ENCODE data around the gene CGNL1.

The CGNL1 gene

GRCh38 chr15:57476533-57476975 is 100.2 kb downstream of the CGNL1 start:
- Histone ChIP-seq H2AFZ (ENCODE audit: low read depth, low read length) (no peak overlapping the region), H4K91ac (ENCODE audit: low read length) (no peak overlapping the region), H2BK15ac (ENCODE audit: low read depth, poor library complexity, severe bottlenecking) (no peak overlapping the region), H2BK120ac (ENCODE audit: low read depth, low read length) (no peak overlapping the region), H3K36me3 (ENCODE audit: control insufficient read depth in 1 of 2, insufficient read depth in 2 of 2, low read depth in 1 of 2, low read length in 2 of 2) (peaks cover 0 to 12% of the 10 kb centered on the region in 2 experiments), H3K14ac (ENCODE audit: low read length in 2 of 2) (no peak overlapping the region), H3K79me1 (replicated peaks; ENCODE audit: low read length, poor library complexity, severe bottlenecking) (peaks cover 7% of the 10 kb centered on the region), H3K27ac (ENCODE audit: low read length, poor library complexity, severe bottlenecking) (peak overlapping the region; percentile 98), H2BK5ac (ENCODE audit: low read depth, low read length, poor library complexity, severe bottlenecking) (peak overlapping the region; percentile 20), H3K9ac (ENCODE audit: low read length) (peak overlapping the region; percentile 35), H3K9me3 (ENCODE audit: control insufficient read depth, low read length) (no peaks in the 10 kb centered on the region), H3K4me2 (ENCODE audit: low read length, poor library complexity, severe bottlenecking) (no peak overlapping the region), H3K4me3 (ENCODE audit: insufficient read depth in 1 of 2, low read depth in 1 of 2, low read length in 2 of 2) (no peak overlapping the region), H2AK5ac (ENCODE audit: low read length, severe bottlenecking) (peak overlapping the region; percentile 63), H3K18ac (ENCODE audit: low read depth in 1 of 2, low read length in 2 of 2) (no peak overlapping the region), H3K27me3 (ENCODE audit: control insufficient read depth in 1 of 2, insufficient read depth in 1 of 2, low read length in 2 of 2) (no peaks in the 10 kb centered on the region), H4K8ac (ENCODE audit: low read length) (no peak overlapping the region), H3K23ac (ENCODE audit: low read length in 2 of 2) (no peak overlapping the region), H3K4ac (ENCODE audit: low read depth in 1 of 2, low read length in 2 of 2) (no peak overlapping the region), H2BK12ac (ENCODE audit: low read length in 2 of 2) (no peak overlapping the region), H3K4me1 (ENCODE audit: control insufficient read depth, insufficient read depth, low read depth, low read length) (peaks cover 31% of the 10 kb centered on the region)
- peak; percentile 70 for DNase-seq
- WGBS: 74% methylated on average over 4 of the region's 5 CpGs

GRCh38 chr15:57477736-57478522 is 101.6 kb downstream of the CGNL1 start:
- Histone ChIP-seq H3K4me2 (ENCODE audit: low read length, poor library complexity, severe bottlenecking) (no peak overlapping the region), H3K4ac (ENCODE audit: low read depth in 1 of 2, low read length in 2 of 2) (no peak overlapping the region), H3K27me3 (ENCODE audit: control insufficient read depth in 1 of 2, insufficient read depth in 1 of 2, low read length in 2 of 2) (no peaks in the 10 kb centered on the region), H2BK12ac (ENCODE audit: low read length in 2 of 2) (no peak overlapping the region), H4K8ac (ENCODE audit: low read length) (no peak overlapping the region), H3K9ac (ENCODE audit: low read length) (no peak overlapping the region), H2AFZ (ENCODE audit: low read depth, low read length) (no peak overlapping the region), H3K14ac (ENCODE audit: low read length in 2 of 2) (peak overlapping the region in 1 of 2 experiments; percentile 58), H3K4me3 (ENCODE audit: insufficient read depth in 1 of 2, low read depth in 1 of 2, low read length in 2 of 2) (no peak overlapping the region), H2BK120ac (ENCODE audit: low read depth, low read length) (no peak overlapping the region), H3K79me1 (replicated peaks; ENCODE audit: low read length, poor library complexity, severe bottlenecking) (peaks cover 5% of the 10 kb centered on the region), H3K36me3 (ENCODE audit: control insufficient read depth in 1 of 2, insufficient read depth in 2 of 2, low read depth in 1 of 2, low read length in 2 of 2) (peaks cover 0 to 12% of the 10 kb centered on the region in 2 experiments), H2BK15ac (ENCODE audit: low read depth, poor library complexity, severe bottlenecking) (no peak overlapping the region), H4K91ac (ENCODE audit: low read length) (no peak overlapping the region), H3K23ac (ENCODE audit: low read length in 2 of 2) (no peak overlapping the region), H3K18ac (ENCODE audit: low read depth in 1 of 2, low read length in 2 of 2) (peak overlapping the region; percentile 4 to 55), H3K4me1 (ENCODE audit: control insufficient read depth, insufficient read depth, low read depth, low read length) (peaks cover 28% of the 10 kb centered on the region), H2AK5ac (ENCODE audit: low read length, severe bottlenecking) (peak overlapping the region; percentile 63), H3K9me3 (ENCODE audit: control insufficient read depth, low read length) (no peaks in the 10 kb centered on the region), H3K27ac (ENCODE audit: low read length, poor library complexity, severe bottlenecking) (peak overlapping the region; percentile 98), H2BK5ac (ENCODE audit: low read depth, low read length, poor library complexity, severe bottlenecking) (peak overlapping the region; percentile 9)
- 46% methylated on average over 9 of the region's 9 CpGs for WGBS
- no peak for DNase-seq

GRCh38 chr15:57479005-57479404 is 102.7 kb downstream of the CGNL1 start:
- no peak overlapping the region for H3K4ac ChIP-seq (ENCODE audit: low read depth in 1 of 2, low read length in 2 of 2)
- H2BK12ac ChIP-seq (ENCODE audit: low read length in 2 of 2): no peak overlapping the region
- H2BK15ac ChIP-seq (ENCODE audit: low read depth, poor library complexity, severe bottlenecking): no peak overlapping the region
- no peak overlapping the region for H3K9ac ChIP-seq (ENCODE audit: low read length)
- H2AFZ ChIP-seq (ENCODE audit: low read depth, low read length): no peak overlapping the region
- no peak overlapping the region for H3K23ac ChIP-seq (ENCODE audit: low read length in 2 of 2)
- no peak overlapping the region for H4K8ac ChIP-seq (ENCODE audit: low read length)
- peaks cover 0 to 8% of the 10 kb centered on the region in 2 experiments for H3K36me3 ChIP-seq (ENCODE audit: control insufficient read depth in 1 of 2, insufficient read depth in 2 of 2, low read depth in 1 of 2, low read length in 2 of 2)
- no peak overlapping the region for H4K91ac ChIP-seq (ENCODE audit: low read length)
- WGBS: 57% methylated on average over 1 of the region's 1 CpG
- H3K9me3 ChIP-seq (ENCODE audit: control insufficient read depth, low read length): no peaks in the 10 kb centered on the region
- no peak overlapping the region for H2BK120ac ChIP-seq (ENCODE audit: low read depth, low read length)
- peaks cover 3% of the 10 kb centered on the region for H3K79me1 ChIP-seq (replicated peaks; ENCODE audit: low read length, poor library complexity, severe bottlenecking)
- no peak for DNase-seq
- no peak overlapping the region for H2BK5ac ChIP-seq (ENCODE audit: low read depth, low read length, poor library complexity, severe bottlenecking)
- H2AK5ac ChIP-seq (ENCODE audit: low read length, severe bottlenecking): peak overlapping the region; percentile 88
- peaks cover 28% of the 10 kb centered on the region for H3K4me1 ChIP-seq (ENCODE audit: control insufficient read depth, insufficient read depth, low read depth, low read length)
- no peak overlapping the region for H3K4me3 ChIP-seq (ENCODE audit: insufficient read depth in 1 of 2, low read depth in 1 of 2, low read length in 2 of 2)
- no peak overlapping the region for H3K4me2 ChIP-seq (ENCODE audit: low read length, poor library complexity, severe bottlenecking)
- H3K14ac ChIP-seq (ENCODE audit: low read length in 2 of 2): no peak overlapping the region
- H3K27me3 ChIP-seq (ENCODE audit: control insufficient read depth in 1 of 2, insufficient read depth in 1 of 2, low read length in 2 of 2): no peaks in the 10 kb centered on the region
- H3K18ac ChIP-seq (ENCODE audit: low read depth in 1 of 2, low read length in 2 of 2): no peak overlapping the region
- peak overlapping the region; percentile 71 for H3K27ac ChIP-seq (ENCODE audit: low read length, poor library complexity, severe bottlenecking)

GRCh38 chr15:57481038-57481705 is 104.9 kb downstream of the CGNL1 start:
- no peak overlapping the region for H4K91ac ChIP-seq (ENCODE audit: low read length)
- H2BK5ac ChIP-seq (ENCODE audit: low read depth, low read length, poor library complexity, severe bottlenecking): no peak overlapping the region
- H3K4me1 ChIP-seq (ENCODE audit: control insufficient read depth, insufficient read depth, low read depth, low read length): peaks cover 16% of the 10 kb centered on the region
- H3K4me2 ChIP-seq (ENCODE audit: low read length, poor library complexity, severe bottlenecking): no peak overlapping the region
- no peaks in the 10 kb centered on the region for H3K9me3 ChIP-seq (ENCODE audit: control insufficient read depth, low read length)
- no peak overlapping the region for H2BK12ac ChIP-seq (ENCODE audit: low read length in 2 of 2)
- H3K23ac ChIP-seq (ENCODE audit: low read length in 2 of 2): no peak overlapping the region
- no peak overlapping the region for H3K18ac ChIP-seq (ENCODE audit: low read depth in 1 of 2, low read length in 2 of 2)
- H3K9ac ChIP-seq (ENCODE audit: low read length): no peak overlapping the region
- no peak overlapping the region for H3K14ac ChIP-seq (ENCODE audit: low read length in 2 of 2)
- no peak overlapping the region for H3K4ac ChIP-seq (ENCODE audit: low read depth in 1 of 2, low read length in 2 of 2)
- H4K8ac ChIP-seq (ENCODE audit: low read length): no peak overlapping the region
- H3K79me1 ChIP-seq (replicated peaks; ENCODE audit: low read length, poor library complexity, severe bottlenecking): peaks cover 3% of the 10 kb centered on the region
- no peak overlapping the region for H2AK5ac ChIP-seq (ENCODE audit: low read length, severe bottlenecking)
- peaks cover 0 to 3% of the 10 kb centered on the region in 2 experiments for H3K36me3 ChIP-seq (ENCODE audit: control insufficient read depth in 1 of 2, insufficient read depth in 2 of 2, low read depth in 1 of 2, low read length in 2 of 2)
- H3K27ac ChIP-seq (ENCODE audit: low read length, poor library complexity, severe bottlenecking): no peak overlapping the region
- no peak overlapping the region for H2BK15ac ChIP-seq (ENCODE audit: low read depth, poor library complexity, severe bottlenecking)
- H3K4me3 ChIP-seq (ENCODE audit: insufficient read depth in 1 of 2, low read depth in 1 of 2, low read length in 2 of 2): no peak overlapping the region
- no peak overlapping the region for H2BK120ac ChIP-seq (ENCODE audit: low read depth, low read length)
- DNase-seq: no peak
- WGBS: 100% methylated on average over 1 of the region's 3 CpGs
- no peak overlapping the region for H2AFZ ChIP-seq (ENCODE audit: low read depth, low read length)
- no peaks in the 10 kb centered on the region for H3K27me3 ChIP-seq (ENCODE audit: control insufficient read depth in 1 of 2, insufficient read depth in 1 of 2, low read length in 2 of 2)
